H1 (cell line): ENCODE data around the gene SLC4A8.

Source experiments
- ASH2L ChIP-seq: fragments of 200-600, 300-600 bp; sonication (generic); IDR thresholded peaks from one replicate; pipeline ENCODE4 v1.7.1; 2017; ENCODE audit warnings: low read length
- CTCF ChIP-seq, 3 experiments: IDR thresholded peaks; 1 replicate in 2 of 3; 2 replicates in 1 of 3; pipeline versions ENCODE4 v1.5.1 to v1.6.1; 2011; ENCODE audit warnings: low read length in 3 of 3, mild to moderate bottlenecking in 3 of 3, inconsistent platforms in 2 of 3, low read depth in 1 of 3, moderate library complexity in 1 of 3; ENCODE audit not compliant: insufficient read depth in 1 of 3; ENCODE audit errors: control extremely low read depth in 1 of 3
- EGR1 ChIP-seq: IDR thresholded peaks from 2 replicates; pipeline ENCODE4 v1.6.1; 2011; ENCODE audit warnings: low read depth, low read length, borderline replicate concordance
- EP300 ChIP-seq, 2 experiments: IDR thresholded peaks; 1 replicate in 1 of 2; 2 replicates in 1 of 2; pipeline ENCODE4 v1.6.1; 2011 to 2012; ENCODE audit warnings: low read depth in 2 of 2, low read length in 2 of 2, mild to moderate bottlenecking in 2 of 2, borderline replicate concordance in 1 of 2, inconsistent platforms in 1 of 2, moderate library complexity in 1 of 2
- EZH2 ChIP-seq: fragments of 200-600 bp; sonication (generic); IDR thresholded peaks from 2 replicates; pipeline ENCODE4 v1.7.1; 2012; ENCODE audit warnings: low read depth, mild to moderate bottlenecking, moderate library complexity, low read length, inconsistent platforms; ENCODE audit not compliant: severe bottlenecking
- POLR2A ChIP-seq, 2 experiments: IDR thresholded peaks; 1 replicate in 1 of 2; 2 replicates in 1 of 2; pipeline ENCODE4 v1.6.1; 2011; ENCODE audit warnings: low read depth in 2 of 2, low read length in 2 of 2, mild to moderate bottlenecking in 2 of 2; ENCODE audit errors: control extremely low read depth in 1 of 2
- POLR2AphosphoS5 ChIP-seq: IDR thresholded peaks from 2 replicates; pipeline ENCODE4 v1.6.1; 2011; ENCODE audit warnings: low read depth, low read length
- SIX5 ChIP-seq: IDR thresholded peaks from 2 replicates; pipeline ENCODE4 v1.6.1; 2011; ENCODE audit warnings: mild to moderate bottlenecking, low read depth, low read length
- SP4 ChIP-seq: IDR thresholded peaks from 2 replicates; pipeline ENCODE4 v1.6.1; 2012; ENCODE audit warnings: low read length, inconsistent platforms
- SRF ChIP-seq: IDR thresholded peaks from 2 replicates; pipeline ENCODE4 v1.6.1; 2011; ENCODE audit warnings: mild to moderate bottlenecking, low read depth, low read length, moderate library complexity
- TAF1 ChIP-seq: IDR thresholded peaks from 2 replicates; pipeline ENCODE4 v1.6.1; 2011; ENCODE audit warnings: mild to moderate bottlenecking, low read depth, low read length
- TAF7 ChIP-seq: optimal IDR thresholded peaks from 2 replicates; pipeline ENCODE3; 2011; ENCODE audit warnings: low read depth, mild to moderate bottlenecking, inconsistent platforms, low read length, moderate library complexity, borderline replicate concordance
- TEAD4 ChIP-seq: IDR thresholded peaks from 2 replicates; pipeline ENCODE4 v1.6.1; 2012; ENCODE audit warnings: low read depth, low read length, inconsistent platforms, mixed read lengths
- TF ChIP-seq, protein P1 (sequence below): IDR thresholded peaks from 2 replicates; pipeline ENCODE4 v1.6.1; 2012; ENCODE audit warnings: inconsistent platforms

GRCh38 chr12:51441583-51441982 is 17.0 kb downstream of the SLC4A8 start:
- TF ChIP-seq EZH2 (no peak), SIX5 (no peak), CTCF (IDR thresholded peaks at IDR 0.05; ENCODE audit: control extremely low read depth in 1 of 3, insufficient read depth in 1 of 3, low read depth in 1 of 3, low read length in 3 of 3) (no peak), EGR1 (no peak), EP300 (IDR thresholded peaks at IDR 0.05; ENCODE audit: borderline replicate concordance in 1 of 2, low read depth in 2 of 2, low read length in 2 of 2) (no peak), TAF7 (no peak), POLR2A (IDR thresholded peaks at IDR 0.05; ENCODE audit: control extremely low read depth in 1 of 2, low read depth in 2 of 2, low read length in 2 of 2) (no peak), ASH2L (no peak), TEAD4 (no peak), SP4 (no peak), TAF1 (no peak), SRF (no peak), POLR2AphosphoS5 (no peak)
- TF ChIP-seq, protein P1, sequence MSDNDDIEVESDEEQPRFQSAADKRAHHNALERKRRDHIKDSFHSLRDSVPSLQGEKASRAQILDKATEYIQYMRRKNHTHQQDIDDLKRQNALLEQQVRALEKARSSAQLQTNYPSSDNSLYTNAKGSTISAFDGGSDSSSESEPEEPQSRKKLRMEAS = no peak
